GM10266 (cell line): ENCODE data around the gene ATG9A.
"Not testable (repeated sequence)": the region's sequence is repeated elsewhere in the genome, so short reads cannot be mapped to it uniquely, and the experiment has no call there.

Experiments used
- DNase-seq: peaks from one replicate; pipeline ENCODE4 v3.0.0; 2012; ENCODE audit errors: extremely low spot score
- CTCF ChIP-seq: IDR thresholded peaks from 2 replicates; pipeline ENCODE4 v1.5.1; 2012; ENCODE audit warnings: mild to moderate bottlenecking, low read depth; ENCODE audit not compliant: control insufficient read depth, insufficient read depth; ENCODE audit errors: missing control alignments

The ATG9A gene

DNA sequence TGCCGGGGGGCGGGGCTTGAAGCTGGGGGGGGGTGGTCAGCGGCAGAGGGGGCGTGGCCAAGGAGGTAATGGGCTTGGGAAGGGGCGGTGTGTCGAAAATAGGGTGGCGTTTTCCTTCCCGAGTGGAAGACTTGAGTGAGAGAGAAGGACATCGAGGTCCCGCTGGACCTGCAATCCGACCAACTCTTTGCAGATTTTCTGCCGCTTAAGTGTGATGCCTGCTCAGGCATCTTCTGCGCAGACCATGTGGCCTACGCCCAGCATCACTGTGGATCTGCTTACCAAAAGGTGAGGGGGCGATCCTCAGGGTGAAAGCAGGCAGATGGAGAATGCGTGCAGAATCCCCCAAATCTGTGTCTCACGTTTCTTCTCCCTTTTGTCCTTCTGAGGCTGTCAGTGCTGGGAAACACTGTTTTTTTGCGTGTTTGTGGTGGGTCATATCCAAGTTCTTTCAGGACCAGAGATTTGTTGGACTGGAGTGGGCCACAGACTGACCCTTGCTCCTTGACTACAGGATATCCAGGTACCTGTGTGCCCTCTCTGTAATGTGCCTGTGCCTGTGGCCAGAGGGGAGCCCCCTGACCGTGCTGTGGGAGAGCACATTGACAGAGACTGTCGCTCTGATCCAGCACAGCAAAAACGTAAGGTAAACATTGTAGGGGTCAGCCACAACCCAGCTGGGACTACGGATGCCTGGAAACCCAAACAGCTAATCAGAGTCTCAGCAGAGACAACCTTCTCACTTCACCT lies 22.1 kb downstream of the ATG9A start:
- no peak for DNase-seq

GRCh38 chr2:219206328-219207133 lies 22.9 kb downstream of the ATG9A start, which contains the start of gene ZFAND2B:
TSS of gene ZFAND2B (plus strand) at chr2:219206782. CDS start at chr2:219206988, 206 bp downstream.
- no peak for TF ChIP-seq CTCF
- peak; percentile 99 for DNase-seq

More for the DNA sequence above, 22.1 kb downstream of the ATG9A start:
- no peak for TF ChIP-seq CTCF

DNA sequence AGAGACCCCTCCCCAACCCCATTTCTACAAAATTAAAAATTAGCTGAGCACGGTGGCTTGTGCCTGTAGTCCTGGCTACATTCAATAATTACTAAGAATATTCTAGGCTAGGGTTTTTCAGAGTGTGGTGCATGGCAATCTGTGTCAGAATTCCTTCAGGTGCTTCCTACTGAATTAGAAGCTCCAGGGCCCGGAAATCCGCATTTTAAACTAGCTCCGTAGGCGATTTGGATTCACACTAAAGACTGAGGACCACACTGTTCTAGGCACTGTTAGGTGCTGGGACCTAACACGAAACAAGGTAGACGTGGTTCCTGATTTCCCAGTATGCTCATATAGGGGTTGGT lies 23.5 kb downstream of the ATG9A start:
- no peak for DNase-seq
- no peak for TF ChIP-seq CTCF

DNA sequence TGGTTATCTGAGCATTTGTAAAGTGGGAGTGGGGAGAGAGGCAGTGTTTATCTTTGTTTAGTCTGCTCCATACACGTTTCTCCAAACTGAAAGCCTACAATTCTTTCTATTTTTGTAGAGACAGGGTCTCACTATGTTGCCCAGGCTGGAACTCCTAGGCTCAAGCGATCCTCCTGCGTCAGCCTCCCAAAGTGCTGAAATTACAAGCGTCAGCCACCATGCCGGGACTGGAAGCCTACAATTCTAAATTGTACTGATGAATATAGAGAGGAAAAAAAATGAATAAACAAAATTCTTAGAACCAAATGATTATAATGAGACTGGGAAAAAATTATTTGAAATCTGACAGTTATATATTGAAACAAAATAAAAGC lies 24.3 kb downstream of the ATG9A start:
- no peak for TF ChIP-seq CTCF
- DNase-seq: no peak

DNA sequence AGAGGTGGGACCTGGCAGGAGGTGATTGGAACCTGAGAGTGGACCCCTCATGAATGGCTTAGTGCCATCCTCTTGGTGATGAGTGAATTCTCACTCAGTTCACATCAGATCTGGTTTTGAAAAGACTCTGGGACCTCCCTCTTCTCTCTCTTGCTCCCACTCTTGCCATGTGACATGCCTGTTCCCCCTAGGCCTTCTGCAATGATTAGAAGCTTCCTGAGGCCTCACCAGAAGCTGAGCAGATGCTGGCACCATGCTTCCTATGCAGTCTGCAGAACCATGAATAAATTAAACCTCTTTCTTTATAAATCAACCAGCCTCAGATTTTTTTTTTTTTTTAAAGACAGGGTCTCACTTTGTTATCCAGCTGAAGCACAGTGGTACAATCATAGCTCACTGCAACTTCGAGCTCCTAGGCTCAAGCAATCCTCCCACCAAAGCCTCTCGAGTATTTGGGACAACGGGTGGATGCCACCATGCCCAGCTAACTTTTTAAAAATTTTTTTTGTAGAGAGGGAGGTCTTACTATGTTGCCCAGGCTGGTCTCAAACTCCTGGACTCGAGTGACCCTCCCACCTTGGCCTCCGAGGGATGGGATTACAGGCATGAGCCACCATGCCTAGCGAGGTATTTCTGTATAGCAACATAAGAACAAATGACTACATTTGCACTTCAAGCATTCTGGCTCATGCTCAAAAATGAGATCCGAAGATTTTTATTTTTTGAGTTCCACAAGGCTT lies 24.8 kb downstream of the ATG9A start:
- no peak for TF ChIP-seq CTCF
- no peak for DNase-seq

GRCh38 chr2:219201331-219201730 lies 28.1 kb downstream of the ATG9A start:
- not testable (repeated sequence) for DNase-seq

- not testable (repeated sequence) for DNase-seq
These were observed 28.7 kb downstream of the ATG9A start for GRCh38 chr2:219200502-219201326.
